Pancreas (tissue), 10 donors: ENCODE data around the gene ZNF660. TPM values are rescaled to one million over a fixed set of nuclear protein-coding genes. Genes with fewer than 3 reads are reported as not detected.

Source experiments
- ATAC-seq, 4 donors: fragments of 200-7000 bp; cut with Tn5 transposase; one replicate each; pipeline versions ENCODE4 v1.8.0 to v1.9.1; 2020; ENCODE audit warnings: mild to moderate bottlenecking in 4 of 4, moderate library complexity in 4 of 4
- DNase-seq, 6 donors: peaks; one replicate each; pipeline ENCODE4 v3.0.0-alpha.2; 2020
- FAIRE-seq: peaks from 2 replicates; lab custom pipeline; 2012; peaks lifted over from hg19 to GRCh38; lab: Jason Lieb, UNC
- H3K27ac ChIP-seq, 4 donors: fragments of 200-600 bp; sonication (generic); 1 replicate in 3 of 4; 2 replicates in 1 of 4; pipeline versions ENCODE4 v1.5.0 to v1.8.0; 2020
- H3K27me3 ChIP-seq, 4 donors: fragments of 200-600 bp; one replicate each; pipeline ENCODE4 v1.8.0; 2021
- H3K36me3 ChIP-seq, 3 donors: fragments of 200-600 bp; sonication (generic) in 1 of 3; one replicate each; pipeline versions ENCODE4 v1.5.0 to v1.8.0; 2020 to 2021
- H3K4me1 ChIP-seq, 3 donors: fragments of 200-600 bp; one replicate each; pipeline ENCODE4 v1.8.0; 2021
- H3K4me3 ChIP-seq, 4 donors: fragments of 200-600 bp; sonication (generic) in 2 of 4; one replicate each; pipeline versions ENCODE4 v1.5.0 to v1.8.0; 2020 to 2021
- H3K9me3 ChIP-seq, 4 donors: fragments of 200-600 bp; one replicate each; pipeline ENCODE4 v1.8.0; 2021
- WGBS, 2 donors: extraction: QIAGEN DNeasy Blood & Tissue Kit; methylation state at CpG; one replicate each; pipeline ENCODE4 v1.1.7; 2013; 5-methylcytosine and 5-hydroxymethylcytosine counted together
- intact Hi-C, 3 donors: fragments of 100-400 bp; cut with DNase I; formaldehyde crosslinking; loops; one replicate each; pipeline versions ENCODE4 v1.11.1 to v1.14.2; 2022
- polyA plus RNA-seq, 2 donors: library from polyadenylated mRNA; stranded (reverse); fragments of 200-250 nt; gene quantifications; one replicate each; pipeline ENCODE4 v1.2.3, GENCODE V29; 2013
- total RNA-seq, 6 donors: library from RNA; stranded (reverse); fragmentation: NEBNext Ultra II Directional in 4 of 6; extraction: Animal tissue kit (Norgen Biotek cat#: 25700) in 4 of 6; gene quantifications; one replicate each; pipeline versions ENCODE4 v1.2.1 to v1.2.4, GENCODE V29; 2021 to 2023
- TF ChIP-seq, protein P1 (sequence below), 4 donors: fragments of 200-600 bp; sonication (generic) in 3 of 4; IDR thresholded peaks; one replicate each; pipeline versions ENCODE4 v1.5.0 to v1.8.0; 2021; ENCODE audit warnings: antibody characterized with exemption in 4 of 4
- donor health status: healthy with polysubstance abuse.
- donor health status: DM: no; HTN: no; CAD: no; lungs with moderate emphysema.
- donor health status: DM: no; HTN: no; CAD: no.
- donor health status: control.
- donor health status: control.
- donor health status: Bipolar disorder and iron deficiency.
- donor health status: DM: yes; HTN: yes; CAD: no.
- donor health status: DM: no; HTN: no; CAD: no.
- donor health status: DM: no; HTN: no; CAD: no.
- donor health status: DM: yes; HTN: yes; CAD: no.

The ZNF660 gene
- total and polyA plus RNA-seq, 8 donors: 0.66 to 1.9 (median 1.2) TPM

DNA sequence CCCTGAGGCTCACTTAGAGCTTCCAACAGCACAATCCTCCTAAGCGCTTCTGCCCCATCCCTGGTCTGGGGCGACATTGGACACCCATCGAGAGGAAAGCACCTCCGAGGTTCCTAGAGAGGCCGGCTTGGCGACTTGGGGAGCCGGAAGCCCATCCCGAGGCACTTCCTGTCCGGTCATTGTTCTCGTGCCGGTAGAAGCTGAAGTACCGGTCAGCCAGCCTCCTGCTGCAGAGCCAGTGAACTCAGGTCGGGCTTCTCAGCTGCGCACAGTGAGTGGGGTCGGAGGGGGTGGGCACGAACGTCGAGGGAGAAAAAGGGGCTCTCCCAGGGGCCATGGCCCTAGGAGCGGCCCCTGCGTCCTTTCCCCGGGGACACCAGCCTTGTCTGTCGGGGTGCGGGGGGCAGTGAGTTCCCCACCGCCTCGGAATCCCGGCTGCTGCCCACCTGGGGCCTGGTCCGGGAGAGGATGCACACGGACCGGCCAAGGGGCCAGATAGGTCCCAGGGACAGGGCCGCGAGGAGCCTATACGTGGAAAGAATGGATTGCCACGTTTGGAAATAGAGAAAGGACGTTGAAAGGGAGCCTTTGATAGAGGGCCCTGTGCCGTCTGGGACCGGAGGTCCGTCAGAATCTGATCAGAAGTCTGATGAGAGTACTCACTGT lies 63.9 kb downstream of the ZNF660 start, which contains the start of gene ZNF35:
Gene ZNF35, plus strand, starts transcription at position 169 of the 666 bp plus-strand sequence. CDS start 2,336 bp downstream, outside the sequence.
- TF ChIP-seq, protein P1, sequence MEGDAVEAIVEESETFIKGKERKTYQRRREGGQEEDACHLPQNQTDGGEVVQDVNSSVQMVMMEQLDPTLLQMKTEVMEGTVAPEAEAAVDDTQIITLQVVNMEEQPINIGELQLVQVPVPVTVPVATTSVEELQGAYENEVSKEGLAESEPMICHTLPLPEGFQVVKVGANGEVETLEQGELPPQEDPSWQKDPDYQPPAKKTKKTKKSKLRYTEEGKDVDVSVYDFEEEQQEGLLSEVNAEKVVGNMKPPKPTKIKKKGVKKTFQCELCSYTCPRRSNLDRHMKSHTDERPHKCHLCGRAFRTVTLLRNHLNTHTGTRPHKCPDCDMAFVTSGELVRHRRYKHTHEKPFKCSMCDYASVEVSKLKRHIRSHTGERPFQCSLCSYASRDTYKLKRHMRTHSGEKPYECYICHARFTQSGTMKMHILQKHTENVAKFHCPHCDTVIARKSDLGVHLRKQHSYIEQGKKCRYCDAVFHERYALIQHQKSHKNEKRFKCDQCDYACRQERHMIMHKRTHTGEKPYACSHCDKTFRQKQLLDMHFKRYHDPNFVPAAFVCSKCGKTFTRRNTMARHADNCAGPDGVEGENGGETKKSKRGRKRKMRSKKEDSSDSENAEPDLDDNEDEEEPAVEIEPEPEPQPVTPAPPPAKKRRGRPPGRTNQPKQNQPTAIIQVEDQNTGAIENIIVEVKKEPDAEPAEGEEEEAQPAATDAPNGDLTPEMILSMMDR (IDR thresholded peaks at IDR 0.05): no peak
- WGBS, 2 donors: 0 to 1% methylated on average over 30 to 37 of the region's 37 CpGs
- DNase-seq: peak; percentile 66 to 88 (median 72)
- peak; percentile 96 to 99 (median 98) for ATAC-seq
- H3K4me3 ChIP-seq: peak within 1 kb of the TSS; percentile 80 to 93 (median 86)
- H3K27ac ChIP-seq: peak within 1 kb of the TSS; percentile 13 to 42 (median 23)
- no peaks in the 10 kb centered on the region for H3K9me3 ChIP-seq
- H3K4me1 ChIP-seq: peaks cover 0 to 6% (median 6%) of the 10 kb centered on the region in 3 donors
- H3K36me3 ChIP-seq: peaks cover 0 to 17% (median 8%) of the 10 kb centered on the region in 3 donors
- FAIRE-seq: no peak
- intact Hi-C loops: no loop called here
- H3K27me3 ChIP-seq: no peaks in the 10 kb centered on the region

Other genes with a start within 250 kb of the ZNF660 start
- 10 to 100 TPM in 4 of 6 donors, 1 to 10 TPM in 2; 7.0 to 15.4 (median 12.2) TPM for gene TCAIM, start 246.2 kb upstream of the ZNF660 start, total RNA-seq
- gene TCAIM, start 246.2 kb upstream of the ZNF660 start, polyA plus RNA-seq: 1 to 10 TPM; 4.9 to 9.4 TPM
- gene ZNF445, start 107.3 kb upstream of the ZNF660 start, total RNA-seq: 10 to 100 TPM in 1 of 6 donors, 1 to 10 TPM in 5; 5.1 to 12.9 (median 8.2) TPM
- gene ZNF445, start 107.3 kb upstream of the ZNF660 start, polyA plus RNA-seq: 1 to 10 TPM; 3.8 to 5.2 TPM
- gene ZKSCAN7, start 29.8 kb upstream of the ZNF660 start, total RNA-seq: 1 to 10 TPM; 1.3 to 5.2 (median 2.1) TPM
- gene ZKSCAN7, start 29.8 kb upstream of the ZNF660 start, polyA plus RNA-seq: 1 to 10 TPM; 2.4 to 2.5 TPM
- 10 to 100 TPM in 1 of 6 donors, 1 to 10 TPM in 5; 5.4 to 12.1 (median 6.7) TPM for gene ZNF197, start 40.1 kb downstream of the ZNF660 start, total RNA-seq
- 1 to 10 TPM; 5.3 to 7.2 TPM for gene ZNF197, start 40.1 kb downstream of the ZNF660 start, polyA plus RNA-seq
- 1 to 10 TPM; 2.6 to 5.1 (median 3.0) TPM for gene ZNF35, start 63.8 kb downstream of the ZNF660 start, total RNA-seq
- gene ZNF35, start 63.8 kb downstream of the ZNF660 start, polyA plus RNA-seq: 1 to 10 TPM; 1.8 to 3.1 TPM
- gene ZNF502, start 127.7 kb downstream of the ZNF660 start, total RNA-seq: 1 to 10 TPM; 1.5 to 4.2 (median 2.5) TPM
- 1 to 10 TPM; 3.3 to 5.2 TPM for gene ZNF502, start 127.7 kb downstream of the ZNF660 start, polyA plus RNA-seq
- gene ZNF501, start 144.7 kb downstream of the ZNF660 start, total RNA-seq: 1 to 10 TPM; 1.3 to 4.0 (median 2.4) TPM
- 1 to 10 TPM in 1 of 2 donors, under 1 TPM in 1; 0.84 to 1.9 TPM for gene ZNF501, start 144.7 kb downstream of the ZNF660 start, polyA plus RNA-seq
- 10 to 100 TPM in 5 of 6 donors, 1 to 10 TPM in 1; 9.9 to 19.3 (median 11.9) TPM for gene KIAA1143, start 176.7 kb downstream of the ZNF660 start, total RNA-seq
- 1 to 10 TPM; 4.3 to 6.8 TPM for gene KIAA1143, start 176.7 kb downstream of the ZNF660 start, polyA plus RNA-seq
- gene KIF15, start 176.8 kb downstream of the ZNF660 start, total RNA-seq: under 1 TPM; 0.09 to 0.62 (median 0.35) TPM
- under 1 TPM; 0.16 to 0.19 TPM for gene KIF15, start 176.8 kb downstream of the ZNF660 start, polyA plus RNA-seq